Right ventricle myocardium inferior (tissue), 1 donor: ENCODE results near the gene MARCOL. TPM values are rescaled to one million over a fixed set of nuclear protein-coding genes. Genes with fewer than 3 reads are reported as not detected.
A peak's percentile ranks its signal among the peaks of the same experiment; 100 is the strongest.

Experiments
- ATAC-seq: fragments of 200-7000 bp; cut with Tn5 transposase; one replicate; pipeline ENCODE4 v1.9.1; 2020; ENCODE audit warnings: mild to moderate bottlenecking, moderate library complexity
- DNase-seq: peaks from one replicate; pipeline ENCODE4 v3.0.0; 2021; ENCODE audit errors: missing footprints
- intact Hi-C: fragments of 100-400 bp; cut with DNase I; formaldehyde crosslinking; loops from one replicate; pipeline ENCODE4 v1.11.0; 2022
- long read RNA-seq: library from polyadenylated mRNA; unstranded; transcript quantifications from one replicate; pipeline ENCODE4 v2.0.0, GENCODE V29; 2021
- total RNA-seq: library from RNA; stranded (reverse); fragmentation: NEBNext Ultra II Directional; extraction: Animal tissue kit (Norgen Biotek cat#: 25700); gene quantifications from one replicate; pipeline ENCODE4 v1.2.1, GENCODE V29; 2021
- donor health status: DM: no; HTN: yes; CAD: no; lungs with severe emphysema.

Gene MARCOL, protein sequence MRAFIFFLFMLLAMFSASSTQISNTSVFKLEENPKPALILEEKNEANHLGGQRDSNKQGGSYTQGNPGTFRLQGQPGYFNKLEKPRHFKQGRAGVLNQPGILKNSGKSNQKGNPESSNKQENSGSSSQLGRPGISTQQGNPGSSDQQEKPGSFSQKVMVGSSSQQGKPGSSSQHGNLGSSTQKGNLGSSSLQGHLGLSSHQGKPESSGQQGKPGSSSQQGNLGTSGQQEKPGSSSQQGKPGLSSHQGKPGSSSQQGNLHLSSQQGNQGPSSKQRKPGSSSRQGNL
- not detected for total RNA-seq
- long read RNA-seq, result 0 reads

GRCh38 chr5:148238418-148238794 lies at the start of gene MARCOL:
MARCOL (plus strand) TSS chr5:148238525; CDS start chr5:148238598, 73 bp downstream.
- intact Hi-C loops, result no loop called here
- DNase-seq, result no peak
- ATAC-seq, result no peak

- ATAC-seq (no peak), DNase-seq (no peak)
- intact Hi-C loops, result no loop called here
These were observed 47.3 kb upstream of the MARCOL start for GRCh38 chr5:148191010-148191409.

GRCh38 chr5:148193202-148193601 lies 45.1 kb upstream of the MARCOL start:
- ATAC-seq (no peak), DNase-seq (no peak)
- intact Hi-C loops, result no loop called here

DNA sequence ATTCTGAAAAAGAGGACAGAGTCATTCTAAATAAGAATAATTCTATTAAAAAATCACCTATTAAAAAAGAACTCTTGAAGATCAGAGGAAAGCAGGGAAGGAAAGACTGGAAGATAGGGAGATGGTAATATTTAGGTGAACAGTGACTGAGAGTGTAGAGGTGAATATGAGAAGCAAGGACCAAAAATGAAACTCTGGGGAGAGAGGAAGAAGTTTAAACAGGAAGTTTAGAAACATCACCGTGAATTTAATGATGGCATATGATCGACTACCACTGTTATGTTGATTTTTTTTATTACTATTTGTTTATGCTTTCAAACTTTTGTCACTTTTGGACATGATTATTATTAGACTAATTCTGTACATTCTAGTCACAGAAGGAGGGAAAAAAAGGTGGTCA lies 37.2 kb upstream of the MARCOL start:
- intact Hi-C loops, result no loop called here
- DNase-seq (no peak), ATAC-seq (no peak)

GRCh38 chr5:148202531-148203203 lies 35.7 kb upstream of the MARCOL start, which contains the start of gene SPINK6:
SPINK6 (plus strand) TSS chr5:148203042; CDS start chr5:148203097, 55 bp downstream.
- intact Hi-C loops, result no loop called here
- DNase-seq (no peak), ATAC-seq (no peak)

DNA sequence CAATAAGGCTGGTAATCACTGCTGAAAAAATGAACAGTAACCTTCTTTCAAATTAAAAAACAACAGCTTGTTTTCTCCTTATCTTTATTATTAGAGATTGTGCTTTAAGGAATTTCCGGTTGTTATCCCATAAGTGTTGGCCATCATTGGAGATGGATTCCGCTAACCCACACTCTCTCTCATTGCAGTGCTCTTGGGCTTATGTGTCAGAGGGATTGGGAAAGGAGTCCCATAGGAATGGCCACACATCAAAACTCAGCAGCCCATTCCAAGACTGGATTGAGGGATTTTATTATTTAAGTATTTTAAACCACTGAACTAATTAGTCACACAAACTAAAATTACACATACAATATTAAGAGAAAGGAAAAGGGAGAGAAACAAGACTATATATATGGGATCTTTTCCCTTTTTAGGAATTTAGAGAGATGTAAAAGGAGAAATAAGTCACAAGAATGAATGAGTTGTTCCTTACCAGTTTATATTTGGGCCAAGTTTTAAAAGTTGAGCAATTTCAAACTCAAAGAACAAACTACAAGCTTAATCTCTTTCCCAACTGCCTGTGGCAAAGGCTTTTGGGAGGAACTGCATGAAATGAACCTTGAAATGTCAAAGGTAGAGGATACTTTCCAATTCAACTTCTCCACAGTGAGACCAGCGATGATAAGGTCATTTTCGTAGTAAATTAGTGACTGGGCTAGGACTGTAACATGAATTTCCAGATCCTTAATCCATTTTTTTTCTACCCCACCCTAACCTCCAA lies 33.1 kb upstream of the MARCOL start:
- ATAC-seq (peak; percentile 84), DNase-seq (no peak)
- intact Hi-C loops, result no loop called here

DNA sequence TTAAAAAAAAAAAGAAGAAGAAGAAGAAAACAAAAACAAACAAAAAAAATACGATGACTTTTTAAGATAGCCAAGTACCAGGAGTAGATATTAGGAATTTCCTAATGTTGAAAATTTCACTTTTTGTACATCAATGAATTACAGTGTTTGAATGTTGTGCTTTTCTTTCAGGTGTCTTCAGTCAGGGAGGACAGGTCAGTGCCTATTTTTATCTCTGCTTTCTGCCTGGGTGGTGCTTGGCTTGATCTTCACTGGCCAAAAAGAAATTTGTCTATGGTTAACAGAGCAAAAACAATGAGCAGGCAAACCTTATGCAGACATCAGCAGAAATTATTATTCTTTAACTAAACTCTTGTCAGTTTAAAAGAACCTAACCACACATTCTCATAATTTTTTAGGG lies 32.5 kb upstream of the MARCOL start:
- DNase-seq, result no peak
- intact Hi-C loops, result no loop called here
- no peak for ATAC-seq

GRCh38 chr5:148206620-148207019 lies 31.7 kb upstream of the MARCOL start:
- intact Hi-C loops, result no loop called here
- DNase-seq, result no peak
- no peak for ATAC-seq

GRCh38 chr5:148208226-148208625 lies 30.1 kb upstream of the MARCOL start:
- DNase-seq (no peak), ATAC-seq (no peak)
- intact Hi-C loops, result no loop called here

- no peak for DNase-seq
- intact Hi-C loops, result no loop called here
- no peak for ATAC-seq
These were observed 29.1 kb upstream of the MARCOL start for GRCh38 chr5:148209151-148209770.

- ATAC-seq, result no peak
These were observed 23.6 kb upstream of the MARCOL start for GRCh38 chr5:148214665-148215185.

DNA sequence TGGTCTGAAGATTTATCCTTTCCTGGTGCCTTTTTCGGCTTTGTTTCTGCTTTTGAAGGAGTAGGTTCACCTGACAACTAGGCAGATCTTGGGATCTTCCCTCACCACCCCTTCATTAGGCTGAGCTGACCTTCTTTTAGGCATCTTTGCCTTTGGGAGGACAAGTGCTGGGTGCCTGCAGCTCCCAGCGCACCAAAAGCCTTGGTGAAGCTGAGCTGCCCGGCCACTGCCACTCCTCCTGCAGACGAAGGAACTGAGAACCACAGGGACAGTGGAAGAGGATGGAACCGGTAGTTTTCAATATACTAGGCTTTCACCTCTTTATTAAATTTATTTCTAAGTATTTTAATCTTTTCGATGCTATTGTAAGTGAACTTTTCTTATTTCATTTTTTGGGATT lies 16.8 kb upstream of the MARCOL start:
- intact Hi-C loops, result no loop called here
- ATAC-seq (no peak), DNase-seq (no peak)

More at GRCh38 chr5:148214665-148215185, 23.6 kb upstream of the MARCOL start:
- no peak for DNase-seq
- intact Hi-C loops, result no loop called here

DNA sequence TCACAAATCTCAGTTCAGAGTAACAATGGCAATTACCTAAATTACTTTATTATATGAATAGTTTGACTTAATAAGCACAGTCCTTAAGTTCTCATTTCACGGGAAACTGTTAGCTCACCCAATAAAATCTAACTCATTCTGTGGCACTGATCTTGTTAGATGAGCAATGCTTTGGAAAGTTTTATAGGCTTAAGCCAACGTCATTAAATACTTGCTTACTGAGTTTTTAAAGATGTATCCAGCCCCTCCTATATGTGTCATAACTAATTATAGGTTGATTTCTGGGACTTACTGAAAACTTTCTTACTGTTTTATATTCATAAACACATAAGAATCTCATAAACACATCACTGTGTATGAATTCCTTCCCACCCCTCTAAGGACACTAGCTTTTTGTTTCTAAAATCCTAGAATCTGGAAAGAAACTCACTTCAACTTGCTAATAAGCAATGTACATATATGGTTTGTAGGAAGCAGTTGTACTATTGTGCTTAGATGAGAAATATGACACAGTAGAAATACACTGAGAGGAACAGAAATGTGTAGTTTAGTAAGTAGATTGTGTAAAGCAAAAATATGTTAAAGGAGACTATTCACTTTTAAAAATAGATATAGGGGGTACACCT lies 14.1 kb upstream of the MARCOL start:
- ATAC-seq (no peak), DNase-seq (no peak)
- intact Hi-C loops, result no loop called here

DNA sequence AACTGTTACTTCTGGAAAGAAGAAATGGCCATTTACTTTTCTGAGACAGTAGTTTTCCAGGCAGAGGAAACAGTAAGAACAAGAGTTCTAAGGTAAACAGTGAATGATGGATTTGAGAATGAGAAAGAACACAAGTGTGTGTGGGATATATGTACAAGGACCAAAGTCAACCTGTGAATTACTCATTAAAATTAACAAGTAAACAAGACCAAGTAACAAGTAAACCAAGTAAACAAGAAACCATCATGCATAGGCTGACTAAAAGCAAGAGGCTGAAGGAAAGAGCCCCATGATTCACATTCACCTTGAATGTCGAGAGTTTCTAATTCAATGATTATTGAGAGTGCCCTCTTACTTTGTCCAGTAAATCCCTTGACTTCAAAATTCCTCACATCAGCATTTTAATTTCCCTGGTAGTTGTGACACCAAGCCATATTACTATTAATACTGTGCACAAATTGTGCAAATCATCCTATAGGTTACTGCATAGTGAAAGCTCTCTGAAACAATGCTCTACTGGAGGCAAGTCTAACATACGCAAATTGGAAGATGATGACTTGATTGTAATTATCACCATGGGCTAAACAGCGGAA lies 9.8 kb upstream of the MARCOL start:
- no peak for ATAC-seq

GRCh38 chr5:148229840-148230239 lies 8.5 kb upstream of the MARCOL start:
- DNase-seq, result no peak
- intact Hi-C loops, result no loop called here
- no peak for ATAC-seq

More for the DNA sequence above, 9.8 kb upstream of the MARCOL start:
- DNase-seq, result no peak
- intact Hi-C loops, result no loop called here

DNA sequence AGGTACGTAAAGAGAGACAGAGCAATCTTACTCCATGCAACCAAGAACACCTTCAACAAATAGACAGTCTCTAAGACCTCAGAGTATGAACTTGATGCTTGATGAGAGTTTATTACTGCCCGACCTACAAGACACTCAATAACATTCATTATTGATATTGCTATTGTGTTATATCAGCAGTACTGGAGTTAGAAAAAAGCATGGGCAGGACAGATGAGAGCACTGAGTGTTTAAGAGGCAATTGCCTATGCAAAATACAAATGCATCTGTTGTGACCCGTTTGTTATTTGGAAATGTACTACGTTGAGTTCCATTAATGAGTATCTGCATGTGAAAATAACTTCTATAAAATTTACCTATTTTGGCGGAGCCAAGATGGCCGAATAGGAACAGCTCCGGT lies 8.1 kb upstream of the MARCOL start:
- ATAC-seq (no peak), DNase-seq (no peak)
- intact Hi-C loops, result no loop called here

GRCh38 chr5:148237785-148238417 lies 424 bp upstream of the MARCOL start:
- DNase-seq (no peak), ATAC-seq (no peak)
- intact Hi-C loops, result no loop called here

GRCh38 chr5:148248894-148249293 lies 10.6 kb downstream of the MARCOL start:
- ATAC-seq (no peak), DNase-seq (no peak)
- intact Hi-C loops, result no loop called here
